IMR-90 (cell line): Measurements from ENCODE around the gene HMGN4. TPM values are rescaled to one million over a fixed set of nuclear protein-coding genes. Genes with fewer than 3 reads are reported as not detected.

Source experiments
- ATAC-seq: fragments of 200-7000 bp; cut with Tn5 transposase; 2 replicates; pipeline ENCODE4 v1.9.1; 2020; ENCODE audit warnings: low read depth, mild to moderate bottlenecking, moderate library complexity
- BruUV-seq: library from RNA; stranded (reverse); fragments of 400-500 nt; replicated peaks from 2 replicates; lab custom pipeline; 2021; lab: Mats Ljungman, UMichigan
- CTCF ChIA-PET: fragments of 300-600 bp; formaldehyde crosslinking; extraction: SDS; loops from one replicate; lab custom pipeline; 2021; ENCODE audit warnings: antibody characterized with exemption; lab: Yijun Ruan, JAX
- POLR2A ChIA-PET: fragments of 300-600 bp; sonication (Branson Sonifier 250); formaldehyde crosslinking; loops from one replicate; lab custom pipeline; 2022; ENCODE audit warnings: antibody characterized with exemption; ENCODE audit not compliant: unreplicated experiment; lab: Charles Lee
- DNase-seq: peaks from one replicate; pipeline ENCODE4 v3.0.0; 2013
- H2AFZ ChIP-seq: replicated peaks from 2 replicates; pipeline ENCODE3; 2013; ENCODE audit warnings: low read length, mild to moderate bottlenecking; ENCODE audit not compliant: poor library complexity
- H2AK5ac ChIP-seq: 2 replicates; pipeline ENCODE4 v1.6.1; 2013; ENCODE audit warnings: low read depth, low read length, inconsistent platforms
- H2AK9ac ChIP-seq: replicated peaks from 2 replicates; pipeline ENCODE3; 2013; ENCODE audit warnings: mild to moderate bottlenecking, low read depth, low read length, moderate library complexity; ENCODE audit not compliant: poor library complexity
- H2BK120ac ChIP-seq: 2 replicates; pipeline ENCODE4 v1.6.1; 2013; ENCODE audit warnings: low read depth, low read length, inconsistent platforms
- H2BK15ac ChIP-seq: 3 replicates; pipeline ENCODE4 v1.6.1; 2013; ENCODE audit warnings: low read depth, low read length, inconsistent platforms
- H2BK20ac ChIP-seq: 2 replicates; pipeline ENCODE4 v1.6.1; 2013; ENCODE audit warnings: low read depth, mild to moderate bottlenecking, inconsistent platforms, low read length, moderate library complexity
- H2BK5ac ChIP-seq: 2 replicates; pipeline ENCODE4 v1.6.1; 2013; ENCODE audit warnings: mild to moderate bottlenecking, low read depth, low read length, inconsistent platforms; ENCODE audit not compliant: poor library complexity, severe bottlenecking
- H3K14ac ChIP-seq: replicated peaks from 2 replicates; pipeline ENCODE4 v1.6.1; 2013; ENCODE audit warnings: low read depth, low read length, inconsistent platforms
- H3K18ac ChIP-seq: 2 replicates; pipeline ENCODE4 v1.6.1; 2013; ENCODE audit warnings: low read depth, low read length, control low read depth
- H3K23ac ChIP-seq: 2 replicates; pipeline ENCODE4 v1.6.1; 2013; ENCODE audit warnings: low read depth, low read length, inconsistent platforms
- H3K27ac ChIP-seq: 2 replicates; pipeline ENCODE4 v1.5.1; 2013; ENCODE audit warnings: mild to moderate bottlenecking, control low read depth, low read length; ENCODE audit not compliant: insufficient read depth
- H3K27me3 ChIP-seq: 2 replicates; pipeline ENCODE4 v1.6.1; 2013; ENCODE audit warnings: low read length; ENCODE audit not compliant: control insufficient read depth, insufficient read depth
- H3K36me3 ChIP-seq: 2 replicates; pipeline ENCODE4 v1.6.1; 2013; ENCODE audit warnings: low read length, mixed read lengths; ENCODE audit not compliant: control insufficient read depth, insufficient read depth
- H3K4ac ChIP-seq: 2 replicates; pipeline ENCODE4 v1.6.1; 2013; ENCODE audit warnings: low read depth, low read length, inconsistent platforms
- H3K4me1 ChIP-seq: 2 replicates; pipeline ENCODE4 v1.6.1; 2013; ENCODE audit warnings: low read length, mixed read lengths; ENCODE audit not compliant: control insufficient read depth, insufficient read depth
- H3K4me2 ChIP-seq: 2 replicates; pipeline ENCODE4 v1.6.1; 2013; ENCODE audit warnings: low read depth, mild to moderate bottlenecking, control low read depth, low read length, moderate library complexity
- H3K4me3 ChIP-seq: 2 replicates; pipeline ENCODE4 v1.5.1; 2013; ENCODE audit warnings: low read depth, mild to moderate bottlenecking, control low read depth, low read length, moderate library complexity; ENCODE audit not compliant: insufficient read depth
- H3K56ac ChIP-seq: 2 replicates; pipeline ENCODE4 v1.6.1; 2013; ENCODE audit warnings: low read length, inconsistent platforms; ENCODE audit not compliant: insufficient read depth; ENCODE audit errors: extremely low read depth
- H3K79me1 ChIP-seq, 2 experiments: 2 replicates each; pipeline ENCODE4 v1.6.1; 2013; ENCODE audit warnings: low read length in 2 of 2, inconsistent platforms in 1 of 2, low read depth in 1 of 2
- H3K9ac ChIP-seq: 2 replicates; pipeline ENCODE4 v1.6.1; 2013; ENCODE audit warnings: low read depth, low read length, control low read depth
- H3K9me1 ChIP-seq: 2 replicates; pipeline ENCODE4 v1.6.1; 2013; ENCODE audit warnings: low read length, inconsistent platforms; ENCODE audit not compliant: insufficient read depth
- H3K9me3 ChIP-seq: 2 replicates; pipeline ENCODE4 v1.6.1; 2013; ENCODE audit warnings: low read length; ENCODE audit not compliant: control insufficient read depth, insufficient read depth
- H4K20me1 ChIP-seq: 2 replicates; pipeline ENCODE4 v1.6.1; 2013; ENCODE audit warnings: low read length, inconsistent platforms; ENCODE audit not compliant: insufficient read depth
- H4K5ac ChIP-seq: 2 replicates; pipeline ENCODE4 v1.6.1; 2013; ENCODE audit warnings: mild to moderate bottlenecking, low read depth, low read length, control low read depth
- H4K8ac ChIP-seq, 2 experiments: 2 replicates each; pipeline ENCODE4 v1.6.1; 2013; ENCODE audit warnings: low read depth in 2 of 2, low read length in 2 of 2, control low read depth in 1 of 2, inconsistent platforms in 1 of 2
- H4K91ac ChIP-seq: 2 replicates; pipeline ENCODE4 v1.6.1; 2013; ENCODE audit warnings: low read depth, low read length, inconsistent platforms; ENCODE audit not compliant: insufficient read depth
- BHLHE40 ChIP-seq: fragments of 150-350 bp; IDR thresholded peaks from 2 replicates; pipeline ENCODE4 v1.6.1; 2016; ENCODE audit warnings: mild to moderate bottlenecking, low read depth, low read length
- CEBPB ChIP-seq: IDR thresholded peaks from 2 replicates; pipeline ENCODE4 v1.6.1; 2012; ENCODE audit warnings: low read depth, low read length, improper control_type of control experiment
- CHD1 ChIP-seq: IDR thresholded peaks from 2 replicates; pipeline ENCODE4 v1.6.1; 2012; ENCODE audit warnings: low read depth, low read length, improper control_type of control experiment
- CTCF ChIP-seq: conservative IDR thresholded peaks from 2 replicates; pipeline ENCODE4 v1.5.1; 2012; ENCODE audit warnings: mild to moderate bottlenecking, low read depth, low read length, improper control_type of control experiment
- FOS ChIP-seq: fragments of 150-350 bp; IDR thresholded peaks from 2 replicates; pipeline ENCODE4 v1.6.1; 2016; ENCODE audit warnings: low read depth, low read length
- MAZ ChIP-seq: IDR thresholded peaks from 2 replicates; pipeline ENCODE4 v1.6.1; 2012; ENCODE audit warnings: low read depth, mild to moderate bottlenecking, low read length, improper control_type of control experiment, moderate library complexity, borderline replicate concordance
- NFE2L2 ChIP-seq: fragments of 150-350 bp; IDR thresholded peaks from 2 replicates; pipeline ENCODE4 v1.6.1; 2016; ENCODE audit warnings: low read depth, mild to moderate bottlenecking, low read length
- POLR2A ChIP-seq: IDR thresholded peaks from 2 replicates; pipeline ENCODE4 v1.6.1; 2012; ENCODE audit warnings: mild to moderate bottlenecking, low read depth, low read length
- RCOR1 ChIP-seq: IDR thresholded peaks from 2 replicates; pipeline ENCODE4 v1.6.1; 2012; ENCODE audit warnings: mild to moderate bottlenecking, low read length, improper control_type of control experiment; ENCODE audit not compliant: insufficient replicate concordance
- RFX5 ChIP-seq: IDR thresholded peaks from 2 replicates; pipeline ENCODE4 v1.8.0; 2012; ENCODE audit warnings: low read depth, mild to moderate bottlenecking, low read length, moderate library complexity
- USF2 ChIP-seq: fragments of 150-350 bp; IDR thresholded peaks from 2 replicates; pipeline ENCODE4 v1.6.1; 2017; ENCODE audit warnings: mild to moderate bottlenecking, antibody characterized with exemption, low read length, low read depth
- WGBS, 2 experiments: methylation state at CpG; one replicate each; pipeline versions ENCODE4 v1.1.5 to v1.1.7; 2013; ENCODE audit warnings: missing lambda C conversion rate in 2 of 2; ENCODE audit not compliant: insufficient read length in 1 of 2; ENCODE audit errors: extremely low coverage in 2 of 2; 5-methylcytosine and 5-hydroxymethylcytosine counted together
- dilution Hi-C: fragments of 300-500 bp; cut with HindIII; formaldehyde crosslinking; loops from one replicate; pipeline ENCODE4 v1.14.3; 2018; ENCODE audit warnings: low sequenced_read_pairs; ENCODE audit not compliant: unreplicated experiment
- in situ Hi-C: fragments of 300-500 bp; cut with MboI; formaldehyde crosslinking; loops from 3 replicates; pipeline ENCODE4 v1.14.3; 2019; ENCODE audit warnings: low sequenced_read_pairs, inconsistent platforms, mixed read lengths
- intact Hi-C: fragments of 100-400 bp; cut with micrococcal nuclease; formaldehyde crosslinking; loops from 2 replicates; pipeline ENCODE4 v1.10.0; 2022
- polyA plus RNA-seq, 3 experiments: library from polyadenylated mRNA; depleted of rRNA; stranded (reverse); fragments of >200 nt; gene quantifications; 2 replicates each; pipeline ENCODE4 v1.2.3, GENCODE V29; 2012; ENCODE audit warnings: low replicate concordance in 1 of 3
- total RNA-seq: library from RNA; depleted of rRNA; stranded (reverse); fragments of >200 nt; gene quantifications from 2 replicates; pipeline ENCODE4 v1.2.3, GENCODE V29; 2012

HMGN4 gene
- total and polyA plus RNA-seq, 2 of the 4 experiments (the other 2 are of a cell fraction) = 46.4 to 50.2 TPM

- 96% methylated on average over 5 of the region's 11 CpGs; no CpG with 5 or more reads in 1 of the 2 experiments for WGBS, 2 experiments
- Histone ChIP-seq H3K9me3 (no peaks in the 10 kb centered on the region), H3K4me3 (peak overlapping the region; percentile 69; the same call in 1 of the 2 replicates), H3K9me1 (no peaks in the 10 kb centered on the region), H2AK5ac (no peak overlapping the region), H4K5ac (no peak overlapping the region), H4K91ac (no peak overlapping the region), H3K14ac (no peak overlapping the region), H2AFZ (no peak overlapping the region), H3K36me3 (no peaks in the 10 kb centered on the region), H3K27me3 (no peaks in the 10 kb centered on the region), H2BK120ac (no peak overlapping the region), H3K56ac (no peak overlapping the region), H3K4me2 (peak overlapping the region; percentile 86; the same call in 1 of the 2 replicates), H2BK20ac (no peak overlapping the region), H3K9ac (no peak overlapping the region), H4K20me1 (peaks cover 9% of the 10 kb centered on the region), H3K27ac (no peak overlapping the region), H3K18ac (no peak overlapping the region), H2BK15ac (no peak overlapping the region), H2AK9ac (no peak overlapping the region), H3K4me1 (no peaks in the 10 kb centered on the region), H3K79me1 (no peaks in the 10 kb centered on the region), H4K8ac (no peak overlapping the region), H3K23ac (no peak overlapping the region), H2BK5ac (no peak overlapping the region), H3K4ac (no peak overlapping the region)
- in situ Hi-C loops = no loop called here
- ATAC-seq = no peak
- POLR2A ChIA-PET = no interaction called here
- no TSS peak for BruUV-seq
- dilution Hi-C loops = no loop called here
- no peak for TF ChIP-seq MAZ
- no peak for TF ChIP-seq POLR2A
- no peak for TF ChIP-seq USF2
- no peak for TF ChIP-seq FOS
- no peak for TF ChIP-seq CHD1
- no peak for TF ChIP-seq CEBPB
- no peak for TF ChIP-seq RCOR1
- no peak for TF ChIP-seq BHLHE40
- no peak for TF ChIP-seq CTCF
- TF ChIP-seq RFX5 = no peak
- no peak for TF ChIP-seq NFE2L2
- no peak for DNase-seq
- CTCF ChIA-PET = interaction anchor here (1.1 to 1.4 kb wide), 3 partner anchors 20 to 230 kb away, joined by 3 read pairs; no protein-coding TSS in a partner anchor
- intact Hi-C loops = loop anchor here (1.0 to 10.0 kb wide), 2 partner anchors 14 to 228 kb away; partner anchors contain the start of gene HMGN4
These were observed 14.5 kb downstream of the HMGN4 start for GRCh38 chr6:26552640-26553188.
